Measurements from ENCODE around the gene ECHS1.

DNA sequence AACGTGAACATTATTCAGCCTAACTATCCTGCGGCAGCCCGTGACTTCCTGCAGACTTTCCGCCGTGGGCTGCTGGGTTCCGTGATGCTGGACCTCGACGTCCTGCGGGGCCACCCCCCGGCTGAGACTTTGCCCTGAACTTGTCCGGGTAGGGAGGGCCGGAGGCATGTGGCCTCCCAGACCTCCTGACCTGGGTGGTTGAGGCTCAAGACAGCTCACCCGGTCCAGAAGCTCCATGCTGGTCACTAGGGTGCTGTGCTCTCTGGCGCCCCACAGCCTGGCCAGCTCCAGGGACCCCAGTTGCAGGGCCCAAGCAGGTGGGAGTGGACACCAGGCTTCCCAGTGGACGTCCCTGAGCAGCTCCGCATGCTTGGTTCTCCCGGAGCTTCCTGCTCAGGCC lies 46.9 kb upstream of the ECHS1 start:
- TF ChIP-seq EP300 (IDR thresholded peaks at IDR 0.05; ENCODE audit: borderline replicate concordance in 1 of 2, low read depth in 1 of 2, low read length in 1 of 2) (no peak), EZH2phosphoT487 (IDR thresholded peaks at IDR 0.05; ENCODE audit: borderline replicate concordance, low read depth) (no peak), POLR2AphosphoS5 (IDR thresholded peaks at IDR 0.05; ENCODE audit: low read depth, low read length) (no peak), MEF2A (IDR thresholded peaks at IDR 0.05; ENCODE audit: borderline replicate concordance, low read depth) (no peak), RCOR1 (IDR thresholded peaks at IDR 0.05; ENCODE audit: low read length) (no peak), GATA2 (CRISPR knock-in tag; IDR thresholded peaks at IDR 0.05) (no peak), RAD21 (IDR thresholded peaks at IDR 0.05; ENCODE audit: low read length) (no peak), SIN3A (IDR thresholded peaks at IDR 0.05; ENCODE audit: borderline replicate concordance, low read depth, low read length) (no peak), YY1 (IDR thresholded peaks at IDR 0.05; ENCODE audit: low read depth) (no peak)
- TF ChIP-seq, protein P1, sequence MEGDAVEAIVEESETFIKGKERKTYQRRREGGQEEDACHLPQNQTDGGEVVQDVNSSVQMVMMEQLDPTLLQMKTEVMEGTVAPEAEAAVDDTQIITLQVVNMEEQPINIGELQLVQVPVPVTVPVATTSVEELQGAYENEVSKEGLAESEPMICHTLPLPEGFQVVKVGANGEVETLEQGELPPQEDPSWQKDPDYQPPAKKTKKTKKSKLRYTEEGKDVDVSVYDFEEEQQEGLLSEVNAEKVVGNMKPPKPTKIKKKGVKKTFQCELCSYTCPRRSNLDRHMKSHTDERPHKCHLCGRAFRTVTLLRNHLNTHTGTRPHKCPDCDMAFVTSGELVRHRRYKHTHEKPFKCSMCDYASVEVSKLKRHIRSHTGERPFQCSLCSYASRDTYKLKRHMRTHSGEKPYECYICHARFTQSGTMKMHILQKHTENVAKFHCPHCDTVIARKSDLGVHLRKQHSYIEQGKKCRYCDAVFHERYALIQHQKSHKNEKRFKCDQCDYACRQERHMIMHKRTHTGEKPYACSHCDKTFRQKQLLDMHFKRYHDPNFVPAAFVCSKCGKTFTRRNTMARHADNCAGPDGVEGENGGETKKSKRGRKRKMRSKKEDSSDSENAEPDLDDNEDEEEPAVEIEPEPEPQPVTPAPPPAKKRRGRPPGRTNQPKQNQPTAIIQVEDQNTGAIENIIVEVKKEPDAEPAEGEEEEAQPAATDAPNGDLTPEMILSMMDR (IDR thresholded peaks at IDR 0.05), result no peak
- TF ChIP-seq, protein P2, sequence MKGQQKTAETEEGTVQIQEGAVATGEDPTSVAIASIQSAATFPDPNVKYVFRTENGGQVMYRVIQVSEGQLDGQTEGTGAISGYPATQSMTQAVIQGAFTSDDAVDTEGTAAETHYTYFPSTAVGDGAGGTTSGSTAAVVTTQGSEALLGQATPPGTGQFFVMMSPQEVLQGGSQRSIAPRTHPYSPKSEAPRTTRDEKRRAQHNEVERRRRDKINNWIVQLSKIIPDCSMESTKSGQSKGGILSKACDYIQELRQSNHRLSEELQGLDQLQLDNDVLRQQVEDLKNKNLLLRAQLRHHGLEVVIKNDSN (IDR thresholded peaks at IDR 0.05; ENCODE audit: borderline replicate concordance, low read depth), result no peak
- TF ChIP-seq, protein P3, sequence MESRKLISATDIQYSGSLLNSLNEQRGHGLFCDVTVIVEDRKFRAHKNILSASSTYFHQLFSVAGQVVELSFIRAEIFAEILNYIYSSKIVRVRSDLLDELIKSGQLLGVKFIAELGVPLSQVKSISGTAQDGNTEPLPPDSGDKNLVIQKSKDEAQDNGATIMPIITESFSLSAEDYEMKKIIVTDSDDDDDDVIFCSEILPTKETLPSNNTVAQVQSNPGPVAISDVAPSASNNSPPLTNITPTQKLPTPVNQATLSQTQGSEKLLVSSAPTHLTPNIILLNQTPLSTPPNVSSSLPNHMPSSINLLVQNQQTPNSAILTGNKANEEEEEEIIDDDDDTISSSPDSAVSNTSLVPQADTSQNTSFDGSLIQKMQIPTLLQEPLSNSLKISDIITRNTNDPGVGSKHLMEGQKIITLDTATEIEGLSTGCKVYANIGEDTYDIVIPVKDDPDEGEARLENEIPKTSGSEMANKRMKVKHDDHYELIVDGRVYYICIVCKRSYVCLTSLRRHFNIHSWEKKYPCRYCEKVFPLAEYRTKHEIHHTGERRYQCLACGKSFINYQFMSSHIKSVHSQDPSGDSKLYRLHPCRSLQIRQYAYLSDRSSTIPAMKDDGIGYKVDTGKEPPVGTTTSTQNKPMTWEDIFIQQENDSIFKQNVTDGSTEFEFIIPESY (IDR thresholded peaks at IDR 0.05; ENCODE audit: borderline replicate concordance, low read depth), result no peak
